ENCODE measurements around the gene SEMA4G. TPM values are rescaled to one million over a fixed set of nuclear protein-coding genes. Genes with fewer than 3 reads are reported as not detected.

SEMA4G gene
- total RNA-seq, 1 experiment from 2014 or later, result 29.6 TPM

Small RNA genes lying within 50 kb of the gene (small RNA-seq; reads per million reads assigned to genes)
- gene MIR608, result not detected

Other genes starting within 250 kb of the SEMA4G start
- gene PAX2, start 223.9 kb upstream of the SEMA4G start, total RNA-seq (2014; rRNA removed; shearing (Covaris generic)), result not detected in 2 replicates
- gene SLF2, start 56.5 kb upstream of the SEMA4G start, total RNA-seq (2014; rRNA removed; shearing (Covaris generic)), result 15.7 and 19.4 TPM in 2 replicates
- 141 and 174 TPM in 2 replicates for gene MRPL43, start 18.0 kb downstream of the SEMA4G start, total RNA-seq (2014; rRNA removed; shearing (Covaris generic))
- 15.9 and 18.8 TPM in 2 replicates for gene TWNK, start 18.0 kb downstream of the SEMA4G start, total RNA-seq (2014; rRNA removed; shearing (Covaris generic))
- gene LZTS2, start 30.3 kb downstream of the SEMA4G start, total RNA-seq (2014; rRNA removed; shearing (Covaris generic)), result 154 and 172 TPM in 2 replicates
- gene PDZD7, start 61.6 kb downstream of the SEMA4G start, total RNA-seq (2014; rRNA removed; shearing (Covaris generic)), result 6.3 and 7.4 TPM in 2 replicates
- gene SFXN3, start 61.7 kb downstream of the SEMA4G start, total RNA-seq (2014; rRNA removed; shearing (Covaris generic)), result 90.8 and 101 TPM in 2 replicates
- gene KAZALD1, start 92.5 kb downstream of the SEMA4G start, total RNA-seq (2014; rRNA removed; shearing (Covaris generic)), result 13.0 and 15.6 TPM in 2 replicates
- gene TLX1, start 161.8 kb downstream of the SEMA4G start, total RNA-seq (2014; rRNA removed; shearing (Covaris generic)), result not detected in 2 replicates